SIG-M5 treated with dmso at 0.1 percent for 504 hours (cell line): ENCODE measurements around the gene CCDC194.

Source experiments
- DNase-seq: peaks from one replicate; lab custom pipeline; 2025; ENCODE audit not compliant: unreplicated experiment; lab: John Stamatoyannopoulos, UW

CCDC194 gene

GRCh38 chr19:17406046-17406886 lies 12.3 kb upstream of the CCDC194 start:
- DNase-seq: no peak

GRCh38 chr19:17405250-17406045 lies 11.5 kb upstream of the CCDC194 start, which contains the start of gene BST2:
TSS of gene BST2 (minus strand) at chr19:17405630. CDS start at chr19:17405575, 55 bp downstream.
- DNase-seq: peak; percentile 91

GRCh38 chr19:17404621-17405249 lies 10.7 kb upstream of the CCDC194 start:
- no peak for DNase-seq

GRCh38 chr19:17404015-17404414 lies 10.0 kb upstream of the CCDC194 start:
- DNase-seq: no peak

GRCh38 chr19:17402982-17403855 lies 9.2 kb upstream of the CCDC194 start:
- DNase-seq: no peak

DNA sequence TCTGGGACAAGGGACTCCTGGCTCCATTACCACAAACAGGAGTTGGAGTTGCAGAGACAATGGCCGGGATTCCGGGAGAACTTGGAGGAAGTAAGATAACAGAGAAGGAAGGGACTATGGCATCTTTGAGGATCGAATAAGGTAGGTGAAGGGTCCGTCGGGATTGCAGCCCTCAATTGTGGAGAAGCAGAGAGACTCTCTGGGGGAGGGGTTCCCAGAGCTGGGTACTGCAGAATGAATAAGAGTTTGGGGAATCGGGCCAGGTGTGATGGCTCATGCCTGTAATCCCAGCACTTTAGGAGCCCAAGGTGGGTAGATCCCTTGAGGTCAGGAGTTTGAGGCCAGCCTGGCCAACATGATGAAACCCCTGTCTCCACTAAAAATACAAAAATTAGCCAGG lies 7.6 kb upstream of the CCDC194 start:
- no peak for DNase-seq

GRCh38 chr19:17398902-17399527 lies 5.0 kb upstream of the CCDC194 start:
- no peak for DNase-seq

DNA sequence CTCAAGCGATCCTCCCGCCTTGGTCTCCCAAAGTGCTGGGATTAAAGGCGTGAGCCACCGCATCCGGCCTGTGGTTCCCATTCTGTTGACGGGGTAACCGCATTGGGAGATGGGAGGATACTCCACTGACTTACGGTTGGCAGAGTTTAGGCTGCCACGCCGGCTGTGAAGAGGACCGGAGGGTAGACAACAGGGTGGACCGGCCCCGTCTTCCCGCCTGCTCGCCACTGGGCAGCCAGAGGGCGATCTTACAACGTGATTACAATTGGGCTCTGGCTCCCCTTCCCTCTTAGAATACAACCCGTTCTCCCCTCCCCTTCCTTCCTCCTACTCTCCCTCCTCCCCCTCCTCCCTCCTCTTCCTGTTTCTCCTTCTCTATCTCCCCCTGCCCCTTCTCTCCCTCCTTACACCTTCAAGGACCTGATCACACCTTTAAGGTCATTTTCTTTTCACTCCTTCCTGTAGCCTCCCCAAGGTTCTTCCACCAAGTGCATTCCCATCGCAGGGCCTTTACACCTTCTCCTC lies 957 bp upstream of the CCDC194 start:
- DNase-seq: peak; percentile 31

GRCh38 chr19:17393002-17393401 lies 994 bp downstream of the CCDC194 start:
- DNase-seq: no peak

DNA sequence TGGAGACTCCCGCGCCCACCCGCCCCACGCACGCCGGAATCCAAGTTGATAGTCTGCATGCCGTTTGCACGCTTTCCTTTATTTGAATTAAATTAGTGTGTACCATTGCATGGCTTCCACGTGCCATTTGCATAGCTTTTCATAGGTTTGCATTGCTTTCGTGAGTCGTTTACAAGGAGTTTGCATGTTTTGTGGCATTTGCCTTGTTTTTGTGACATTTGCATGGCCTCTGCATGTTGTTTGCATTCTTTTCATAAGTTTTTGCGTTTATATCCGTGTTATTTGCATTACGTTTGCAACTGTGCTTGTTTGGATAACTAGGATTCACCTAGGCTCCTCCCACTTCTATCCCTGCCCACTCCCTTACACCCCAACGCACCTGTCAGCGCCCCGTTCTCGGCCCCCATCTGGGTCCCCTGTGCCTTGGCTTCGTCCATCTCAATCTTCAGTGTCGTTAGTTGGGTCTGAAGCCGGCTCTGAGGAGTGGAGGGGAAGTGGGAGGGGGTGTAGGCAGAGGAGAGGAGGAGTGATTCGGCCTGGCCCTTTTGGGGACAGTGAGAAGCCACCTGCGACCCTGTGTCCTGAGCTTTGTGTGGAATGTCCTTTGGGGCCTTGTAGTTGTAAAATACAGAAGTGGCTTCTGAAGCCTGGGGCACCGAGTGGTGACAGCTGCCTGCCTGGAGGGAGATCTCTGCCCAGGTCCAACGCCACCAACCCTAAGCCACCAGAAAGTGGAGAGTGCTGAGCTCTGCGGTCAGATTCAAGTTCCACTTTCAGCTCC lies 2.4 kb downstream of the CCDC194 start:
- peak; percentile 42 for DNase-seq

DNA sequence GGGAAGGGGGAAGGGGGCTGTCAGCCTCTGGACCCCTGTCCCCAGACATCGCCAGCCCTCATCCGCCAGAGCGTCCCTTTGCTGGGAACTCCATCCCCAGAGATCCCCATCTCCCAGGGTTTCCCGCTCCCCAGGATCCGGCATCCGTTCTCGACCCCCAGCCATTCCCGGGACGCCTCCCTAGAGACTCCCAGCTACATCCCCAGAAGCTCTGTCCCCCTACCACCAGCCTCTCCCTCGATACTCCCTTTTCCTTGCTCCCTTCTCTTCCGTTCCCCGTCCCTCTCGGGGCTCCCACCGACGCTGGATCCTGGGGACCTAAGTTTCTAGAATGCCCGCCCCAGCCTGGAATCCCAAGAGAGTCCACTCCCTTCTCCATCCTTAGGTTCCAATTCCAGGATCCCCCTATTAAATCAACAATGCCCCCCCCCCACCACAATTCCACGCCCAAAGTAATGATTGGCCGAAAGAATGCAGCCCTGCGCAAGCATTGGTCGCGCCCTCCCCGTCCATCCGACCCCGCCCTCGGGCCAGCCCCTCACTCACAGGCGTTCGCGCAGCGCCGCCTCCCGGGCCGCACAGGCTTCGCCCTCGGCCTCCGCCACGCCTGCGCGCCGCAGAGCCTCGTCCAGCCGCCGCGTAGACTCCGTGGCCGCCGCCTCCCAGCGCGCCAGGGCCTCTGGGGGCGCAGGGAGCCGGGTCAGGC lies 3.2 kb downstream of the CCDC194 start:
- peak; percentile 79 for DNase-seq

GRCh38 chr19:17389957-17390664 lies 3.9 kb downstream of the CCDC194 start:
- DNase-seq: no peak

DNA sequence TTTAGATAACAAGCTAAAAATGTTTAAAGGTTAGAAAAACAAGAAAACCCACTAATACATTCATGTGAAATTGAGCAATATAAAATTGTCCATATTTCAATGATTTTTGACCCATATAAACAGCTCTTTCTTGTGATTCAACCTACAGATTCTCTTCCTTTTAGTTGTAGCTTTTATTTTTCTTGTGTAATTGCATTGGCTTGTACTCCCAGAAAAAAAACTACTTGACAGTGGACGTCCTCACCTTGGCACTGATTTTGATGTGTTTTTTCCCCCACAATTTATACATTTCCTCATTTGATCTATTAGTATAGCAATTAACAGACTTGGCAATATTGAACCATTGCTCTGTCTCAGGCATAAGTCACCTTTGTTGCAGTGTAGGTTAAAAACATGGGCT lies 4.7 kb downstream of the CCDC194 start:
- no peak for DNase-seq

DNA sequence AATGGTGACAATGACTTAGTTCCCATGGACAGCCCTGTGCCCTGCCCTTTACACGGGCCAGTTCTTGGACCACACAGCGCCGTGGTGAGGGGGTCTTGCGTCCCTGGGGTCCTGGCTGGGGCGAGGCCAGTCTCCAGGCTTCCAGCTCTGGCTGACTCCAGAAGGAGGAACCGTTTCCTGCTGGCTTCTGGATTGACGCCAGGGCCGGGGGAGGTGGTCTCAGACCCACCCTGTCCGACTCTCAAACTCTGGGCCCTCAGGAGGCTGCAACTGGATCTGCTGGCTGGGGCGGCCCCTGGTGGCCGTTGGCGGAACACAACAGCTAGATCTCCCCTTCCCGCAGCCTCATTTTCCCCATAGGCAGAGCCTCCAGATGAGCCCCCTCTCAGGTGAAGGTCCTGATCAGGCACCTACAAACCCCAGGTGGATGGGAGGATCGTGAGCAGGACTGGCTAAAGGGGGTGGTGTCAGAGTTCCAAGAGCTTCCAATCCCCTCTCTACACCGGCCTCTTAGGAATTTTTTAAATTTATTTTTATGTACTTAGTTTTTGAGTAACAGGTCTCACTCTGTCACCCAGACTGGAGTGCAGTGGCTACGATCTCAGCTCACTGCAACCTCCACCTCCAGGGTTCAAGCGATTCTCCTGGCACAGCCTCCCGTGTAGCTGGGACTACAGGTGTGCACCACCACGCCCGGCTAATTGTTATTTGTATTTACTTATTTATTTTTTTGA lies 8.0 kb downstream of the CCDC194 start:
- DNase-seq: peak; percentile 39

GRCh38 chr19:17380426-17381138 lies 13.4 kb downstream of the CCDC194 start:
- no peak for DNase-seq

DNA sequence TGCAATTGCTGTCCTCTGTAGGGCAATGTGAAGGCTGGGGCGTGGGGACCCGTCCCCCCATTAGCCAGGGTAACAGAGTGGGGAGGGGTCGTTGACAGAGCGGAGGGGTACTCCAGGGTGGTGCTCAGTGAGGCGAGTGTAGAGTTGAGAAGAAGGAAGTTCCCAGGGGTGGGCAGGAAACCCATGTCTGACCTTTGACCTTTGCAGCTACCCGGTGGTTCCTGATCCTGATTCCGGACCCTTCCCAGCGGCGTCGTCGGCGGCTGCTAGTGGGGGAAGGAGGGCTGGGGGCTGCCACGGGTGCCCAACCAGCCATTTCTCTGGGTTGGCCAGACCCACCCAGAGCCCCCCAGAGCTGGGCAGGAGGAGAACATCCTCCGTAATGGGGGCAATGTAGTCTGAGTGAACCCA lies 14.8 kb downstream of the CCDC194 start:
- DNase-seq: no peak

DNA sequence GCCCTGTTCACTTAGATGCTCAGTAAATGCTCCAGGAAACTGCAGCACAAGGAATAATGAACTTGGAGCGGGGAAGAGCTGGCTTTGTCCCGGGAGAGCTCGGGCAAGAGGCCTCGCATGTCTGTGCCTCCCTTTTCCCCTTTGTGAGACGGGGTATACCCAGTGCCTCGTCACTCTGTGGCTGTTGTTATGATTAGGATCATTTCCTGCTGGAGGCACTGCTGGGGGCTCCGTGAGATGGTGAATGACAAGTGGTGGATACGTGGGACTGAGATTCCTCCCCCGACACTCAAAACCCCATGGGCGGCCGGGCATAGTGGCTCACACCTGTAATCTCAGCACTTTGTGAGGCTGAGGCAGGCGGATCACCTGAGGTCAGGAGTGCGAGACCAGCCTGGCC lies 15.7 kb downstream of the CCDC194 start:
- DNase-seq: no peak
